NCI-H510A (cell line): ENCODE measurements around the gene CDC7.
"Not testable (repeated sequence)": the region's sequence is repeated elsewhere in the genome, so short reads cannot be mapped to it uniquely, and the experiment has no call there.

Experiments
- DNase-seq: peaks from one replicate; lab custom pipeline; 2025; lab: John Stamatoyannopoulos, UW

CDC7 gene

GRCh38 chr1:91510754-91511153, 10.1 kb downstream of the CDC7 start:
- DNase-seq: no peak

GRCh38 chr1:91511386-91511785, 10.7 kb downstream of the CDC7 start:
- DNase-seq: no peak

GRCh38 chr1:91513160-91513559, 12.5 kb downstream of the CDC7 start:
- no peak for DNase-seq

GRCh38 chr1:91513706-91514105, 13.1 kb downstream of the CDC7 start:
- no peak for DNase-seq

- DNase-seq: no peak
These were observed 15.3 kb downstream of the CDC7 start for GRCh38 chr1:91515994-91516393.

GRCh38 chr1:91516605-91517004, 16.0 kb downstream of the CDC7 start:
- DNase-seq: not testable (repeated sequence)

- not testable (repeated sequence) for DNase-seq
These were observed 18.5 kb downstream of the CDC7 start for GRCh38 chr1:91519167-91519566.

- no peak for DNase-seq
These were observed 20.4 kb downstream of the CDC7 start for GRCh38 chr1:91520942-91521507.

GRCh38 chr1:91523482-91523881, 22.8 kb downstream of the CDC7 start:
- no peak for DNase-seq

- no peak for DNase-seq
These were observed 25.8 kb downstream of the CDC7 start for GRCh38 chr1:91526496-91526895.

- DNase-seq: no peak
These were observed 26.7 kb downstream of the CDC7 start for GRCh38 chr1:91527266-91527765.

- no peak for DNase-seq
These were observed 27.1 kb downstream of the CDC7 start for GRCh38 chr1:91527781-91528180.

- DNase-seq: no peak
These were observed 29.2 kb downstream of the CDC7 start for GRCh38 chr1:91529856-91530255.

- DNase-seq: no peak
These were observed 32.8 kb downstream of the CDC7 start for GRCh38 chr1:91533361-91534024.

GRCh38 chr1:91535441-91535840, 34.8 kb downstream of the CDC7 start:
- no peak for DNase-seq

- no peak for DNase-seq
These were observed 36.8 kb downstream of the CDC7 start for GRCh38 chr1:91537281-91537986.

- DNase-seq: no peak
These were observed 37.3 kb downstream of the CDC7 start for GRCh38 chr1:91537987-91538304.

GRCh38 chr1:91540910-91541309, 40.3 kb downstream of the CDC7 start:
- no peak for DNase-seq

- DNase-seq: no peak
These were observed 41.4 kb downstream of the CDC7 start for GRCh38 chr1:91541918-91542533.

- DNase-seq: no peak
These were observed 45.1 kb downstream of the CDC7 start for GRCh38 chr1:91545506-91546300.

GRCh38 chr1:91546301-91546581, 45.6 kb downstream of the CDC7 start:
- no peak for DNase-seq

- DNase-seq: no peak
These were observed 46.2 kb downstream of the CDC7 start for GRCh38 chr1:91546876-91547275.
